HG03280 (cell line): Measurements from ENCODE around the gene CTNND2.

Source experiments
- ATAC-seq: cut with Tn5 transposase; IDR thresholded peaks from one replicate; pipeline ENCODE4 v1.9.1; 2021; ENCODE audit warnings: mild to moderate bottlenecking, moderate library complexity; ENCODE audit not compliant: unreplicated experiment

The CTNND2 gene

DNA sequence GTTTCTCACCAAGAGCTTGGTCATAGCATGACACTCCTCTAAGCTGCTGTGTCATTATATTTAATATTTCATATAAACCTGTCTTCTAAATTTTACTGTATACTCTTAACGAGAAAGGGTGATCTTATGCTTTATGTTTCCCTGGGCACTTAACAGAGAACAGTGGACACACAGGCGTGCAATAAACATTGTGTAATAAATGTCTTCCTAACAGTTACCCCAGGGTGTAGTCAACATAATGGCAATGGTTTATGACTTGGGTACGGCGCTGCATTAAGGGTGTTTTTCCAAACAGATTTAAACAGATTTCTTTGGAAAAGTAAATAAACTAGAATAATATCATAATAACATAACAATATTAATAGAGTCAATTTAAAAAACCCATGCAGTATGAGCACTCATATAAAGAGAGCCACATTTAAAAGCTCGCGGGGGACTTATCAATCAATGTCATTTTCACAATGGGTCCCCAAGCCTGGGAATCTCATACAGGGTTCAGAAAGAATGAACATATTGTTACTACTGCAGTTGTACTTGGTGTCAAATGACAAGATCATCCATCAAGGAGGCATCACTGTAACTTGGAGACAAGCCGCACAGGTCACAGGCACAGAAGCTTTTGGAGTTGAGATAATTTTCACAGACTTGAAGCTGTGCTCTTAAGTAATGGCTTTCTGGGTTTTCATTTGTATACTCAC lies 376.4 kb downstream of the CTNND2 start:
- ATAC-seq = no peak

DNA sequence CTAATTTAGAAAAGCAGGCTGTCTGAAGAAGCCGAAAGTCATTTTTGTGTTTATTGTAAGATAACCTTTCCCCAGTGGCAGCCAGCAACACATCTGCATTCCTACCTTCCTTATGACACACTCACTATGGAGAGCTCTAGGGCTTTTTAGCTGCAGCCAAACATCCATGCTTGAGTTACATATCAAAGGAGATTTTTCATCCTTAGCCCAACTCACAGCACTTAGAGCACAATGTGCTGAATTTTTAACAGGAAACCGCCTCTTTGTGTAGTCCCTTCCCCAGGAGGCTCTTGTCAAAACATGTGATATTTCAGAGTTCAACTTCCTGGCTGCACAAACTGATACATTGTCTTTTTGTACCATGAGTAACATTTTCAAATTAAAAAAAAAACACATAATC lies 379.2 kb downstream of the CTNND2 start:
- ATAC-seq = no peak

GRCh38 chr5:11524188-11524587 lies 380.1 kb downstream of the CTNND2 start:
- ATAC-seq = no peak

DNA sequence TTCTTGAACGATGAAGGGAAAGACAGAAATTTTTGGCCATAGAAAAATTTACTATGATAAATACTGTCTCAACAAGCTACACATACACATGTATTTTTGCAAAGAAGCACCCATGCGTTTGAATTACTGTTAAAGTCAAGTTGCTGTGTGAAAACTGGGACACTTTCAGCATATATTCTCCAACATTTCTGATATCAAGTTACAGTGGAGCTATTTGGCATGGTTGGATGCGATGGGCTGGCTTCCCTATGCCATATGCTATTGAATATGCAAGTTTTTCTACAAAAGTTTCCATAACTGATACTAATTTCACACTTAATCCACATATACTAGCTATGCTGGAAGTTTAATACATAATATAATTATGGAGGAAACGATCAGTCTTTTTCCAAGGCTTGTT lies 381.4 kb downstream of the CTNND2 start:
- no peak for ATAC-seq

GRCh38 chr5:11520241-11520930 lies 383.9 kb downstream of the CTNND2 start:
- no peak for ATAC-seq

- ATAC-seq = no peak
Measured at GRCh38 chr5:11519236-11519635, 385.0 kb downstream of the CTNND2 start.

GRCh38 chr5:11518676-11519075 lies 385.6 kb downstream of the CTNND2 start:
- no peak for ATAC-seq

- no peak for ATAC-seq
Measured at GRCh38 chr5:11514705-11515432, 389.4 kb downstream of the CTNND2 start.

GRCh38 chr5:11511878-11512277 lies 392.4 kb downstream of the CTNND2 start:
- ATAC-seq = no peak

GRCh38 chr5:11510889-11511288 lies 393.4 kb downstream of the CTNND2 start:
- ATAC-seq = no peak

- ATAC-seq = no peak
Measured at GRCh38 chr5:11509793-11510192, 394.5 kb downstream of the CTNND2 start.

DNA sequence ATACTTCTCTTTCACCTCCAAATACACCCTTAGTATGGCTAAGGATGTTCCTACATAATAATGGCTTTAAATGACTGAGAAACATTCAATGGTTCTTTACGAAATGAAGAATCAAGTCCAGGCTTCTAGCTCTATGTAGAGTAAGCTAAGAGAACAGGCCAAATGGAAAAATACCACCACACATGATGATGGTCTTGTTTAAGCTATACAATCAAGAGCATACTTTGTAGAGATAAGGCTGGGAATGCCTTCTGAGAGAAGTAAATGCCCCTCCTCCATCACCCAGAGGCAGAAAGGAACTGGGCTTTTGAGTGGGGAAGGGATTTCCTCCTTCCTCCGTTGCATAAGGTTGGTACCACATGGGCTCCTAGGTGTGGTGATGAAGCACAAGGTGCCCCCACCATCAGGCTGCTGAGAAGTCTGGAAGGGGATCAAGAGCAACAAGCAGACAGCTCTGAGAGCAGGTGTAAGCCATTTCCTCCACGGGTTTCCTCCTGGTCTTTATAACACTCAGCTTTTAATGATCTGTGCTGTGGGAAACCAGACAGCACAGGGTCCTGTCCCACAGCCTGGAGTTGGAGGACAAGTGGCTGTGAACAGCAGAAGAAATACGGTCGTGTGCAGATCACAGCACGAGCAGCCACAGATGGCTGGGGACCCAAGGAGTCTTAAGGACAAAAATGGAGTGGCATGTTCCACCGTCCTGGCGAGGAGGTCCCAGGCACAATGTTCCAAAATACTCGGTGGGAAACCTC lies 396.9 kb downstream of the CTNND2 start:
- no peak for ATAC-seq

DNA sequence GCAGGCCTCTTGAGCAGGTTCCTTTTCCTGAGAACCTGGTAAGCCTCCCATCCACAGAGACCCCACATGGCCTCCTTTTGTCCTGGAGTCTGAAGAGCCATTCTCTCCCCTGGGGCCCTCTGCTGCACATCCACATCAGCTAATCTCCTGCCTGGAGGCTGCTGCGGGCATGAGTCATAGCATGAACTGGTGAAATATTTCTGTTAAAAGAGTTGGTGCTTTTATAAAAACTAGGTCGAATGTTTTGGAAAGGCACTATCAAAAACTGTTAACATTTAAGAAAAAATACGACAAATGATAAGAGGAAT lies 399.4 kb downstream of the CTNND2 start:
- no peak for ATAC-seq

- no peak for ATAC-seq
Measured at GRCh38 chr5:11504065-11504885, 400.0 kb downstream of the CTNND2 start.

DNA sequence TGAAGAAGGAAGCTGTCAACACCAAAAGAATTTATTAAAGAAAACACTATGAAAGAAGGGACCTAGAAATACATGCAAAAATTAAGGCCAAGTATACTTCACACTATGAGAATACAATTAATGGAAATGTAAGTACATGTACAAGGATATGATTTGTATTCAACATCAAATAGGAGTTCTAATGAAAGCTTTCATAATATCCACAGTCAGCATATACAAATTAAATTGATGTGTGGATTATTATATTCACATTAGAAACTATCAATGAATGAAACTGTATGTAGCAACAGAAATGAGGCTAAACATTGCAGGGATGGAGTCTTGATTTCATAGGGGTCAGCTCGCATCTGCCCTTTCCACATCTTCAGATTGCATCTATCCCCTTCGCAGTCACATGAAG lies 401.5 kb downstream of the CTNND2 start:
- ATAC-seq = no peak

- ATAC-seq = no peak
Measured at GRCh38 chr5:11497651-11498050, 406.6 kb downstream of the CTNND2 start.

DNA sequence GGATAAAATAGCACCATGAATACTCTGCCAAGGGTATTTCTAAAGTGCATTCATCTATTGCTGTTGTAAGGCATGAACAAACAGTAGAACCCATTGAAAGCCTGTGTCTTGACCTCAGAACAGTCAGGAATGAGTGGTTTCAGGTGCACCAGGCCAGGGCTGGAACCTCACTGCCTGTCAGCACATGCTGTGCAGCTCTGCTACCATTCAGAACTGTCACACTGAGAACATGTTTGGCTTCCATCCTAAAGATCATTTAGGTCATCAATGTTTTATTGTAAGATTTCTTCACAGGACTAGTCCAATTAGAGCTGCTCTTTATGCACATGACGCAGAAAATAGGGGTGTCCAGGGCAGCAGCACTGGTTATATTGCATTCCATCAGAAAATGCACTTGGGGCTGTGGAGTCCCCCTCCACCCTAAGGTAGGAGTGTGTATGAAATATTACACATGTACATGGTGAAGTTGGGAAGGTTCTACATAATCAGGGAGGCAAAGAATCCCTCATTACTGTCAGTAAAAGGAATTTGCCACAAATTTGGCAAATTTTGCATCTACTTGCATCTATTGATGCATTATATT lies 408.0 kb downstream of the CTNND2 start:
- ATAC-seq = no peak

DNA sequence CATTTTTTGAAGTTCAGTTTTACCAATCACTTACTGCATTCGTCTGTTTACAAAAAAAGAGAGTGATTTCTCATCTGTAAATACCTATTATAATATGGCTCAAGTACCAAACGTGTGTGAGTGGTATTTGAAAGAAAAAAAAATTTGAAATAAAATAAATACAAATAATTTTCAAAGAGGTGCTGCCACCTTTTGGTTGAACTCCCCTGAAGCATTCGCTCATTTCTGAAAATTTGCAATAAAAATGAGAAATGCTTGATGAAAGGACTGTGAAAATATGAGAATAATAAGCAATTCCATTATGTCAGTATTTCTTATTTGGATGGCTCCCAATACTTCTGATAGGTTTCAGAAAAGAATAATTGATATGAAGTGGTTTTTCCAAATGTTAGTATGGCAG lies 409.9 kb downstream of the CTNND2 start:
- no peak for ATAC-seq

- ATAC-seq = no peak
Measured at GRCh38 chr5:11491404-11492075, 412.7 kb downstream of the CTNND2 start.

GRCh38 chr5:11483630-11484029 lies 420.6 kb downstream of the CTNND2 start:
- ATAC-seq = no peak
